GM12875 (cell line): ENCODE measurements around the gene SLC10A4.

ENCODE experiments used
- H3K4me3 ChIP-seq: one replicate; pipeline ENCODE4 v1.5.1; 2011; ENCODE audit warnings: low read depth, low read length, control low read depth
- CTCF ChIP-seq: IDR thresholded peaks from 2 replicates; pipeline ENCODE4 v1.5.1; 2011; ENCODE audit warnings: low read depth, mild to moderate bottlenecking, control low read depth, inconsistent platforms, low read length, moderate library complexity, borderline replicate concordance; ENCODE audit not compliant: insufficient read depth

The SLC10A4 gene

DNA sequence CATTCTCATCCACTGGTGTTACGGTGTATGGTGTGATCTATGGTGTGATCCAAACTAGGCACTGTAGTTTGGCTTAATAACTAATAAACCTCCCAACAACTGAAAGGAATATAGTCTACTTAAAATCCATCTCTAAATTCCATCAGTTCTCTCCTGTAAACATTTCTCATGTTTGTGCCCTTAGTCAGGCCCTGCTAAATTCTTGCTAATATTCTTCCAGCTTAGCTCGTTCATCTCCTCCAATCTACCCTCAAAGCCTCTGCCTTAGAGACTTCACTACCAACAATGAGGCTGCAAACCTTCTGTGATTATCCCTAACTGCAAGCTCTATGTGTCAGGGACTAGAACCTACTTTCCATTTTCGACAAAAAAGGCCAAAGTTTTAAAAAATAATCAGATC, 35.0 kb downstream of the SLC10A4 start:
- H3K4me3 ChIP-seq: no peak overlapping the region
- no peak for TF ChIP-seq CTCF

- no peak for TF ChIP-seq CTCF
- no peak overlapping the region for H3K4me3 ChIP-seq
Observed at GRCh38 chr4:48526406-48526805, 43.3 kb downstream of the SLC10A4 start.

GRCh38 chr4:48538358-48538757, 55.2 kb downstream of the SLC10A4 start:
- no peak overlapping the region for H3K4me3 ChIP-seq
- TF ChIP-seq CTCF: no peak
